Measurements from ENCODE around the gene BTG1. TPM values are rescaled to one million over a fixed set of nuclear protein-coding genes. Genes with fewer than 3 reads are reported as not detected.
A peak's percentile ranks its signal among the peaks of the same experiment; 100 is the strongest.

BTG1 gene
- total and polyA plus RNA-seq, 8 donors: 87.9 to 308 (median 262) TPM

- Histone ChIP-seq H3K4me3 (no peak overlapping the region), H3K27ac (peak overlapping the region; percentile 58 to 99), H3K27me3 (no peaks in the 10 kb centered on the region), H3K4me1 (peaks cover 67 to 99% of the 10 kb centered on the region in 2 donors), H3K36me3 (no peaks in the 10 kb centered on the region), H3K9me3 (no peaks in the 10 kb centered on the region)
- no peak for DNase-seq
- ATAC-seq: no peak
- intact Hi-C loops (cut with DNase I): no loop called here
- TF ChIP-seq CTCF (IDR thresholded peaks at IDR 0.05): no peak
Measured at GRCh38 chr12:92134638-92135274, 10.9 kb downstream of the BTG1 start.

GRCh38 chr12:92133795-92134637 is 11.6 kb downstream of the BTG1 start:
- H3K9me3 ChIP-seq: no peaks in the 10 kb centered on the region
- no peak overlapping the region for H3K4me3 ChIP-seq
- no peaks in the 10 kb centered on the region for H3K27me3 ChIP-seq
- TF ChIP-seq CTCF (IDR thresholded peaks at IDR 0.05): no peak
- peak overlapping the region; percentile 58 to 99 for H3K27ac ChIP-seq
- intact Hi-C loops (cut with DNase I): no loop called here
- no peaks in the 10 kb centered on the region for H3K36me3 ChIP-seq
- no peak for DNase-seq
- no peak for ATAC-seq
- H3K4me1 ChIP-seq: peaks cover 64 to 92% of the 10 kb centered on the region in 2 donors

- Histone ChIP-seq H3K27me3 (no peaks in the 10 kb centered on the region), H3K9me3 (no peaks in the 10 kb centered on the region), H3K4me1 (peaks cover 58 to 92% of the 10 kb centered on the region in 2 donors), H3K27ac (peak overlapping the region; percentile 58 to 99), H3K36me3 (no peaks in the 10 kb centered on the region), H3K4me3 (no peak overlapping the region)
- intact Hi-C loops (cut with DNase I): no loop called here
- no peak for TF ChIP-seq CTCF (IDR thresholded peaks at IDR 0.05)
- DNase-seq (peak in 1 of 4 donors; percentile 71), ATAC-seq (peak; percentile 45)
Measured at GRCh38 chr12:92133171-92133570, 12.5 kb downstream of the BTG1 start.

- DNase-seq: no peak
- Histone ChIP-seq H3K4me1 (peaks cover 56 to 90% of the 10 kb centered on the region in 2 donors), H3K4me3 (no peak overlapping the region), H3K9me3 (no peaks in the 10 kb centered on the region), H3K27me3 (no peaks in the 10 kb centered on the region), H3K27ac (peak overlapping the region; percentile 58 to 99), H3K36me3 (no peaks in the 10 kb centered on the region)
- intact Hi-C loops (cut with DNase I): no loop called here
- no peak for TF ChIP-seq CTCF (IDR thresholded peaks at IDR 0.05)
- no peak for ATAC-seq
Measured at GRCh38 chr12:92132288-92132687, 13.4 kb downstream of the BTG1 start.

GRCh38 chr12:92130999-92131398 is 14.6 kb downstream of the BTG1 start:
- intact Hi-C loops (cut with DNase I): no loop called here
- H3K4me3 ChIP-seq: no peak overlapping the region
- no peaks in the 10 kb centered on the region for H3K27me3 ChIP-seq
- peaks cover 45 to 83% of the 10 kb centered on the region in 2 donors for H3K4me1 ChIP-seq
- no peaks in the 10 kb centered on the region for H3K9me3 ChIP-seq
- DNase-seq: no peak
- H3K27ac ChIP-seq: peak overlapping the region; percentile 58 to 99
- peak; percentile 40 for ATAC-seq
- H3K36me3 ChIP-seq: no peaks in the 10 kb centered on the region
- TF ChIP-seq CTCF (IDR thresholded peaks at IDR 0.05): no peak

Measured in left lung (tissue), 10 donors.